GM21447 (cell line): ENCODE data around the gene BABAM2.
"Not testable (repeated sequence)": the region's sequence is repeated elsewhere in the genome, so short reads cannot be mapped to it uniquely, and the experiment has no call there.

Experiments
- ATAC-seq: cut with Tn5 transposase; IDR thresholded peaks from one replicate; pipeline ENCODE4 v1.9.1; 2021; ENCODE audit not compliant: unreplicated experiment

BABAM2 gene

GRCh38 chr2:27890146-27890923, at the start of gene BABAM2, which contains the start of gene RBKS:
TSS of gene BABAM2 (plus strand) at chr2:27890729. CDS start at chr2:27894557, 3,828 bp downstream.
TSS of gene RBKS (minus strand) at chr2:27890387. CDS start at chr2:27890345, 42 bp downstream.
- ATAC-seq: peak; percentile 71

- no peak for ATAC-seq
Observed at GRCh38 chr2:27842894-27843293, 47.6 kb upstream of the BABAM2 start.

GRCh38 chr2:27843992-27844391, 46.5 kb upstream of the BABAM2 start:
- no peak for ATAC-seq

GRCh38 chr2:27844821-27845255, 45.7 kb upstream of the BABAM2 start:
- no peak for ATAC-seq

- ATAC-seq: no peak
Observed at GRCh38 chr2:27847333-27847732, 43.2 kb upstream of the BABAM2 start.

- ATAC-seq: no peak
Observed at GRCh38 chr2:27849558-27850205, 40.8 kb upstream of the BABAM2 start.

- no peak for ATAC-seq
Observed at GRCh38 chr2:27852691-27853090, 37.8 kb upstream of the BABAM2 start.

GRCh38 chr2:27854229-27854862, 36.2 kb upstream of the BABAM2 start:
- ATAC-seq: no peak

GRCh38 chr2:27855476-27855875, 35.1 kb upstream of the BABAM2 start:
- no peak for ATAC-seq

GRCh38 chr2:27856386-27856785, 34.1 kb upstream of the BABAM2 start:
- ATAC-seq: no peak

GRCh38 chr2:27856956-27857355, 33.6 kb upstream of the BABAM2 start:
- ATAC-seq: no peak

- no peak for ATAC-seq
Observed at GRCh38 chr2:27857417-27858172, 32.9 kb upstream of the BABAM2 start.

- no peak for ATAC-seq
Observed at GRCh38 chr2:27860111-27860510, 30.4 kb upstream of the BABAM2 start.

GRCh38 chr2:27863146-27863545, 27.4 kb upstream of the BABAM2 start:
- no peak for ATAC-seq

- not testable (repeated sequence) for ATAC-seq
Observed at GRCh38 chr2:27863955-27864354, 26.6 kb upstream of the BABAM2 start.

- no peak for ATAC-seq
Observed at GRCh38 chr2:27866237-27866636, 24.3 kb upstream of the BABAM2 start.

- no peak for ATAC-seq
Observed at GRCh38 chr2:27869763-27870162, 20.8 kb upstream of the BABAM2 start.

- no peak for ATAC-seq
Observed at GRCh38 chr2:27870724-27871123, 19.8 kb upstream of the BABAM2 start.

GRCh38 chr2:27871802-27872201, 18.7 kb upstream of the BABAM2 start:
- ATAC-seq: no peak

GRCh38 chr2:27873091-27873490, 17.4 kb upstream of the BABAM2 start:
- ATAC-seq: no peak
